Body of pancreas (tissue), 4 donors: ENCODE results near the gene DCDC2.

Source experiments
- POLR2A ChIP-seq, 3 donors: fragments of 450-650 bp; IDR thresholded peaks; one replicate each; pipeline ENCODE4 v1.6.1; 2016; ENCODE audit warnings: antibody characterized with exemption in 3 of 3, mild to moderate bottlenecking in 2 of 3
- TF ChIP-seq, protein P1 (sequence below), 7 experiments: fragments of 450-650 bp in 4 of 7; fragments of 200-600 bp in 3 of 7; sonication (generic) in 3 of 7; IDR thresholded peaks; one replicate each; pipeline ENCODE4 v1.5.1; 2016 to 2019; ENCODE audit warnings: antibody characterized with exemption in 7 of 7

DNA sequence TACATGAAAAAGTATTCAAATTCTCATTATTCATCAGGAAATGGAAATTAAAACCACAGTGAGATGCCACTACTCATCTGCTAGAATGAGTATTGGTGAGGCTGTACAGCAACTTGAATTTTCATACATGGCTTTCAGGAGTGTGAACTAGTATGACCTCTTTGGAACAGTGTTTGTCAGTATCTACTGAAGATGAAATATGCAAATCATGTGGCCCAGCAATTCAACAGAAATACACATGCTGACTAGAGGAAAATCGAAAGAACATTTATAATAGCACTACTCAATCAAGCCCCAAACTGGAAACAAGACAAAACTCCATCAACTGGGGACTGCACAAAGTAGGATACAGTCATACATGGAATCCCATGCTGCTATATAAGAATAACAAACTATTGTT lies 102.2 kb downstream of the DCDC2 start:
- TF ChIP-seq, protein P1, sequence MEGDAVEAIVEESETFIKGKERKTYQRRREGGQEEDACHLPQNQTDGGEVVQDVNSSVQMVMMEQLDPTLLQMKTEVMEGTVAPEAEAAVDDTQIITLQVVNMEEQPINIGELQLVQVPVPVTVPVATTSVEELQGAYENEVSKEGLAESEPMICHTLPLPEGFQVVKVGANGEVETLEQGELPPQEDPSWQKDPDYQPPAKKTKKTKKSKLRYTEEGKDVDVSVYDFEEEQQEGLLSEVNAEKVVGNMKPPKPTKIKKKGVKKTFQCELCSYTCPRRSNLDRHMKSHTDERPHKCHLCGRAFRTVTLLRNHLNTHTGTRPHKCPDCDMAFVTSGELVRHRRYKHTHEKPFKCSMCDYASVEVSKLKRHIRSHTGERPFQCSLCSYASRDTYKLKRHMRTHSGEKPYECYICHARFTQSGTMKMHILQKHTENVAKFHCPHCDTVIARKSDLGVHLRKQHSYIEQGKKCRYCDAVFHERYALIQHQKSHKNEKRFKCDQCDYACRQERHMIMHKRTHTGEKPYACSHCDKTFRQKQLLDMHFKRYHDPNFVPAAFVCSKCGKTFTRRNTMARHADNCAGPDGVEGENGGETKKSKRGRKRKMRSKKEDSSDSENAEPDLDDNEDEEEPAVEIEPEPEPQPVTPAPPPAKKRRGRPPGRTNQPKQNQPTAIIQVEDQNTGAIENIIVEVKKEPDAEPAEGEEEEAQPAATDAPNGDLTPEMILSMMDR (IDR thresholded peaks at IDR 0.05) = no peak
- no peak for TF ChIP-seq POLR2A (IDR thresholded peaks at IDR 0.05)
